ENCODE measurements around the gene ASAP2.

GRCh38 chr2:9355716-9356115, 149.1 kb downstream of the ASAP2 start:
- no peak for TF ChIP-seq POLR2AphosphoS5 (IDR thresholded peaks at IDR 0.05; ENCODE audit: low read depth)
- TF ChIP-seq, protein P1, sequence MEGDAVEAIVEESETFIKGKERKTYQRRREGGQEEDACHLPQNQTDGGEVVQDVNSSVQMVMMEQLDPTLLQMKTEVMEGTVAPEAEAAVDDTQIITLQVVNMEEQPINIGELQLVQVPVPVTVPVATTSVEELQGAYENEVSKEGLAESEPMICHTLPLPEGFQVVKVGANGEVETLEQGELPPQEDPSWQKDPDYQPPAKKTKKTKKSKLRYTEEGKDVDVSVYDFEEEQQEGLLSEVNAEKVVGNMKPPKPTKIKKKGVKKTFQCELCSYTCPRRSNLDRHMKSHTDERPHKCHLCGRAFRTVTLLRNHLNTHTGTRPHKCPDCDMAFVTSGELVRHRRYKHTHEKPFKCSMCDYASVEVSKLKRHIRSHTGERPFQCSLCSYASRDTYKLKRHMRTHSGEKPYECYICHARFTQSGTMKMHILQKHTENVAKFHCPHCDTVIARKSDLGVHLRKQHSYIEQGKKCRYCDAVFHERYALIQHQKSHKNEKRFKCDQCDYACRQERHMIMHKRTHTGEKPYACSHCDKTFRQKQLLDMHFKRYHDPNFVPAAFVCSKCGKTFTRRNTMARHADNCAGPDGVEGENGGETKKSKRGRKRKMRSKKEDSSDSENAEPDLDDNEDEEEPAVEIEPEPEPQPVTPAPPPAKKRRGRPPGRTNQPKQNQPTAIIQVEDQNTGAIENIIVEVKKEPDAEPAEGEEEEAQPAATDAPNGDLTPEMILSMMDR (IDR thresholded peaks at IDR 0.05; ENCODE audit: insufficient read depth, low read length) = no peak
- TF ChIP-seq SPI1 (IDR thresholded peaks at IDR 0.05; ENCODE audit: borderline replicate concordance, low read depth) = no peak
- TF ChIP-seq, protein P2, sequence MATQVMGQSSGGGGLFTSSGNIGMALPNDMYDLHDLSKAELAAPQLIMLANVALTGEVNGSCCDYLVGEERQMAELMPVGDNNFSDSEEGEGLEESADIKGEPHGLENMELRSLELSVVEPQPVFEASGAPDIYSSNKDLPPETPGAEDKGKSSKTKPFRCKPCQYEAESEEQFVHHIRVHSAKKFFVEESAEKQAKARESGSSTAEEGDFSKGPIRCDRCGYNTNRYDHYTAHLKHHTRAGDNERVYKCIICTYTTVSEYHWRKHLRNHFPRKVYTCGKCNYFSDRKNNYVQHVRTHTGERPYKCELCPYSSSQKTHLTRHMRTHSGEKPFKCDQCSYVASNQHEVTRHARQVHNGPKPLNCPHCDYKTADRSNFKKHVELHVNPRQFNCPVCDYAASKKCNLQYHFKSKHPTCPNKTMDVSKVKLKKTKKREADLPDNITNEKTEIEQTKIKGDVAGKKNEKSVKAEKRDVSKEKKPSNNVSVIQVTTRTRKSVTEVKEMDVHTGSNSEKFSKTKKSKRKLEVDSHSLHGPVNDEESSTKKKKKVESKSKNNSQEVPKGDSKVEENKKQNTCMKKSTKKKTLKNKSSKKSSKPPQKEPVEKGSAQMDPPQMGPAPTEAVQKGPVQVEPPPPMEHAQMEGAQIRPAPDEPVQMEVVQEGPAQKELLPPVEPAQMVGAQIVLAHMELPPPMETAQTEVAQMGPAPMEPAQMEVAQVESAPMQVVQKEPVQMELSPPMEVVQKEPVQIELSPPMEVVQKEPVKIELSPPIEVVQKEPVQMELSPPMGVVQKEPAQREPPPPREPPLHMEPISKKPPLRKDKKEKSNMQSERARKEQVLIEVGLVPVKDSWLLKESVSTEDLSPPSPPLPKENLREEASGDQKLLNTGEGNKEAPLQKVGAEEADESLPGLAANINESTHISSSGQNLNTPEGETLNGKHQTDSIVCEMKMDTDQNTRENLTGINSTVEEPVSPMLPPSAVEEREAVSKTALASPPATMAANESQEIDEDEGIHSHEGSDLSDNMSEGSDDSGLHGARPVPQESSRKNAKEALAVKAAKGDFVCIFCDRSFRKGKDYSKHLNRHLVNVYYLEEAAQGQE (IDR thresholded peaks at IDR 0.05; ENCODE audit: insufficient replicate concordance, low read depth) = no peak
- no peak for TF ChIP-seq GABPA (IDR thresholded peaks at IDR 0.05; ENCODE audit: low read depth)
